Thyroid gland (tissue), 4 donors: Measurements from ENCODE around the gene TOX4. TPM values are rescaled to one million over a fixed set of nuclear protein-coding genes. Genes with fewer than 3 reads are reported as not detected.
"Not testable (repeated sequence)": the region's sequence is repeated elsewhere in the genome, so short reads cannot be mapped to it uniquely, and the experiment has no call there.

Experiments
- DNase-seq, 2 donors: peaks; one replicate each; pipeline ENCODE4 v3.0.0-alpha.2; 2019
- H3K27ac ChIP-seq, 3 donors: fragments of 200-600 bp; sonication (generic); 1 replicate in 2 of 3; 2 replicates in 1 of 3; pipeline ENCODE4 v1.5.1; 2016 to 2019; ENCODE audit warnings: mild to moderate bottlenecking in 1 of 3, moderate library complexity in 1 of 3
- H3K27me3 ChIP-seq: fragments of 200-600 bp; sonication (generic); one replicate; pipeline ENCODE4 v1.5.1; 2019
- H3K36me3 ChIP-seq, 2 donors: fragments of 200-600 bp; sonication (generic); one replicate each; pipeline ENCODE4 v1.5.1; 2016 to 2019
- H3K4me1 ChIP-seq, 2 donors: fragments of 200-600 bp; sonication (generic); one replicate each; pipeline ENCODE4 v1.5.1; 2017 to 2019
- H3K4me3 ChIP-seq, 3 donors: fragments of 200-600 bp; sonication (generic); replicated peaks in 1 of 3; 1 replicate in 2 of 3; 2 replicates in 1 of 3; pipeline ENCODE4 v1.5.1; 2016; ENCODE audit warnings: mild to moderate bottlenecking in 1 of 3
- H3K9me3 ChIP-seq: fragments of 200-600 bp; sonication (generic); one replicate; pipeline ENCODE4 v1.5.1; 2017
- POLR2A ChIP-seq, 2 donors: fragments of 450-650 bp; IDR thresholded peaks; one replicate each; pipeline ENCODE4 v1.6.1; 2017; ENCODE audit warnings: antibody characterized with exemption in 2 of 2, mild to moderate bottlenecking in 2 of 2, moderate library complexity in 1 of 2
- WGBS, 2 donors: methylation state at CpG; one replicate each; pipeline ENCODE4 v1.1.5; 2017; 5-methylcytosine and 5-hydroxymethylcytosine counted together
- intact Hi-C: fragments of 100-400 bp; cut with DNase I; formaldehyde crosslinking; loops from one replicate; pipeline ENCODE4 v1.15.1; 2023
- small RNA-seq: library from RNA; depleted of rRNA; stranded (forward); fragments of <200 nt; gene quantifications from one replicate; pipeline ENCODE3, GENCODE V24; 2016
- total RNA-seq, 4 donors: library from RNA; depleted of rRNA; stranded (reverse); fragments of >200 nt; gene quantifications; one replicate each; pipeline ENCODE4 v1.2.3, GENCODE V29; 2016
- TF ChIP-seq, protein P1 (sequence below), 6 experiments: fragments of 200-600 bp in 3 of 6; fragments of 450-650 bp in 3 of 6; sonication (generic) in 3 of 6; IDR thresholded peaks; one replicate each; pipeline ENCODE4 v1.5.1; 2016 to 2019; ENCODE audit warnings: antibody characterized with exemption in 6 of 6, mild to moderate bottlenecking in 2 of 6, inconsistent platforms in 1 of 6, moderate library complexity in 1 of 6

The TOX4 gene
- total RNA-seq, 4 donors from 2014 or later, result 41.5 to 68.2 (median 52.7) TPM

DNA sequence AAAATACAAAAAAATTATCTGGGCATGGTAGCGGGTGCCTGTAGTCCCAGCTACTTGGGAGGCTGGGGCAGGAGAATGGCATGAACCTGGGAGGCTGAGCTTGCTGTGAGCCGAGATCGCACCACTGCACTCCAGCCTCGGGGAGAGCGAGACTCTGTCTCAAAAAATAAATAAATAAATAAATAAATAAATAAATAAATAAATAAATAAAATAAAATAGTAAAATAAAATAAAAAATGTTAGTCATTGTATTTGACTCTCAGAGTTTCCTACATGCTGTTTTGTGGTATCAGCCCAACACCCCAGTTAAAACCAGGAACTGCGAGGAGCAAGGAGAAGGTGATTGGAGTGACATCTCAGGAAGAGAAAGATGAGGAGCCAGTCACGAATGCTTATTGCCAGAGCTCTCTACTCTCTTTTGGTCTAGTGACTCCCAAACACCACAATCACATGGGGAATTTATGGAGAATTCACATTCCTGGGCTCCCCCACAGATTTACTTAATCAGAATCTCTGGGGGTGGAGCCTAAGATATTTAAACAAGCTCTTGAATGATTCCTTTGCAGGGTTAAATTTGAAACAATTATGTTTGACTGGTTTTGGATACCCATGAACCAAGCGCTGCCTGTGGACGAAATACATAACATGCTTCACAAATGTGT, 64.5 kb downstream of the TOX4 start:
- WGBS, 2 donors, result 89% methylated on average over 9 of the region's 9 CpGs
- no peak overlapping the region for H3K4me3 ChIP-seq
- H3K27me3 ChIP-seq, result no peaks in the 10 kb centered on the region
- H3K4me1 ChIP-seq, result peaks cover under 1 to 6% of the 10 kb centered on the region in 2 donors
- intact Hi-C loops, result no loop called here
- no peak for DNase-seq
- H3K9me3 ChIP-seq, result no peaks in the 10 kb centered on the region
- TF ChIP-seq, protein P1, sequence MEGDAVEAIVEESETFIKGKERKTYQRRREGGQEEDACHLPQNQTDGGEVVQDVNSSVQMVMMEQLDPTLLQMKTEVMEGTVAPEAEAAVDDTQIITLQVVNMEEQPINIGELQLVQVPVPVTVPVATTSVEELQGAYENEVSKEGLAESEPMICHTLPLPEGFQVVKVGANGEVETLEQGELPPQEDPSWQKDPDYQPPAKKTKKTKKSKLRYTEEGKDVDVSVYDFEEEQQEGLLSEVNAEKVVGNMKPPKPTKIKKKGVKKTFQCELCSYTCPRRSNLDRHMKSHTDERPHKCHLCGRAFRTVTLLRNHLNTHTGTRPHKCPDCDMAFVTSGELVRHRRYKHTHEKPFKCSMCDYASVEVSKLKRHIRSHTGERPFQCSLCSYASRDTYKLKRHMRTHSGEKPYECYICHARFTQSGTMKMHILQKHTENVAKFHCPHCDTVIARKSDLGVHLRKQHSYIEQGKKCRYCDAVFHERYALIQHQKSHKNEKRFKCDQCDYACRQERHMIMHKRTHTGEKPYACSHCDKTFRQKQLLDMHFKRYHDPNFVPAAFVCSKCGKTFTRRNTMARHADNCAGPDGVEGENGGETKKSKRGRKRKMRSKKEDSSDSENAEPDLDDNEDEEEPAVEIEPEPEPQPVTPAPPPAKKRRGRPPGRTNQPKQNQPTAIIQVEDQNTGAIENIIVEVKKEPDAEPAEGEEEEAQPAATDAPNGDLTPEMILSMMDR (IDR thresholded peaks at IDR 0.05), result no peak
- no peak overlapping the region for H3K27ac ChIP-seq
- no peaks in the 10 kb centered on the region for H3K36me3 ChIP-seq

DNA sequence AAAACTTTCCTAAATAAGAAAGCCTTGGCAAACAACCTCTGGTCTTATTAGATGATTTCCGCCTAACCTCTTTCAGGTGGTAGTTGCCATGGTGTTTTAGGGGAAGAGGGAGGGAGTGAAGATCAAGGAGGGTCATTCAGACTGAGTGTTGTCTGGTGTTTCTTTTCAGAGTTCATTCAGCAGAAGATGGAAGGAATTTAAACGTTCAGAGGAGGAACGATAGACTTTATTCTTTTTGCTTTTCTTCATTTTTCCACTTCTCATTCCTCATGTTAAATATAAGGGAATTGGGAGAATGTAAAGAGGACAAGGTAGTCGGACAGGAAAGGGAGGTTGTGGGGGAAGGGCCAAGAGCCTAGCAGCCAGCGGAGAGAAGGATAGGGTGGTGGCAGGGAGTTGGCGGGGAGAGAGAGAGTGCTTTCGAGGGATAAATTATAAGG, 66.5 kb downstream of the TOX4 start:
- Histone ChIP-seq H3K27ac (no peak overlapping the region), H3K4me3 (no peak overlapping the region), H3K4me1 (no peaks in the 10 kb centered on the region), H3K27me3 (no peaks in the 10 kb centered on the region), H3K9me3 (no peaks in the 10 kb centered on the region), H3K36me3 (no peaks in the 10 kb centered on the region)
- DNase-seq, result no peak
- intact Hi-C loops, result no loop called here
- no peak for TF ChIP-seq POLR2A (IDR thresholded peaks at IDR 0.05)
- TF ChIP-seq, protein P1 (IDR thresholded peaks at IDR 0.05), result no peak
- WGBS, 2 donors, result 40 to 45% methylated on average over 7 of the region's 7 CpGs

DNA sequence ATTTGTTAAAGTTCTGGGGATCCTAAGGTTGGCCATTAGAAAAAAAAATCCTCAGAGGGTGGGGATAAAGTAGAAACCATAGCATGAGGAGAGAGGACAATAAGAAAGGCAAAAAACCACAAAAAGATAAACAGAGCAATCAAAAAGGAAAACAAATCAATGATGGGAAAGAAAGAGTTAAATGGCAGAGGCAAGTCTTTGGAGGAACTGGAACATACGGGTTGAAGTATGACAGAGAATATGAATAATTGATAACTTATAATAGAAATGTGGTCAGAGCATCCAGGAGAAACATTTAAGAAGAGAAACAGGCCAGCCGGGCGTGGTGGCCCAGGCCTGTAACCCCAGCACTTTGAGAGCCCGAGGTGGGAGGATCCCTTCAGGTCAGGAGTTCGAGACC, 67.0 kb downstream of the TOX4 start:
- intact Hi-C loops, result no loop called here
- H3K36me3 ChIP-seq, result no peaks in the 10 kb centered on the region
- TF ChIP-seq POLR2A (IDR thresholded peaks at IDR 0.05), result no peak
- TF ChIP-seq, protein P1 (IDR thresholded peaks at IDR 0.05), result no peak
- H3K4me3 ChIP-seq, result no peak overlapping the region
- DNase-seq, result no peak
- WGBS, 2 donors, result 55 to 58% methylated on average over 5 of the region's 5 CpGs
- no peaks in the 10 kb centered on the region for H3K9me3 ChIP-seq
- no peak overlapping the region for H3K27ac ChIP-seq
- no peaks in the 10 kb centered on the region for H3K4me1 ChIP-seq
- no peaks in the 10 kb centered on the region for H3K27me3 ChIP-seq

DNA sequence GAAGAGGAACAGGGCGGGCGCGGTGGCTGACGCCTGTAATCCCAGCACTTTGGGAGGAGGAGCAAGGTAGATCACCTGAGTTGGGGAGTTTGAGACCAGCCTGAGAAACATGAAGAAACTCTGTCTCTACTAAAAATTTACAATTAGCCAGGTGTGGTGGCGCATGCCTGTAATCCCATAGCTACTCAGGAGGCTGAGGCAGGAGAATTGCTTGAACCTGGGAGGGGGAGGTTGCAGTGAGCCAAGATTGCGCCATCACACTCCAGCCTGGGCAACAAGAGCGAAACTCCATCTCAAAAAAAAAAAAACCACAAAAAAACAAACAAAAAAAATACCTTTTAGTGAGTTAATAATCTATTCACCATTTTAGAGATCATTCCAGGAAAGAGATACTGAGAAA, 67.6 kb downstream of the TOX4 start:
- DNase-seq, H3K9me3 ChIP-seq, H3K36me3 ChIP-seq, H3K4me3 ChIP-seq, H3K4me1 ChIP-seq, H3K27me3 ChIP-seq, intact Hi-C loops, H3K27ac ChIP-seq: not testable (repeated sequence)
- WGBS, 2 donors, result 91 to 95% methylated on average over 7 of the region's 7 CpGs

Small RNAs within 50 kb of the gene (small RNA-seq; reads per million reads assigned to genes)
- not detected for gene RN7SL650P

Other genes starting within 250 kb of the TOX4 start
- 100 to 1,000 TPM; 380 to 454 (median 419) TPM for gene HNRNPC, start 207.8 kb upstream of the TOX4 start, total RNA-seq
- gene RPGRIP1, start 197.1 kb upstream of the TOX4 start, total RNA-seq, result not detected
- 10 to 100 TPM; 58.4 to 87.0 (median 69.9) TPM for gene SUPT16H, start 93.2 kb upstream of the TOX4 start, total RNA-seq
- 100 to 1,000 TPM in 1 of 4 donors, 10 to 100 TPM in 3; 64.1 to 102 (median 76.8) TPM for gene CHD8, start 21.1 kb upstream of the TOX4 start, total RNA-seq
- gene RAB2B, start 236 bp upstream of the TOX4 start, total RNA-seq, result 10 to 100 TPM; 26.8 to 66.8 (median 38.9) TPM
- 10 to 100 TPM; 70.7 to 83.1 (median 75.4) TPM for gene METTL3, start 34.1 kb downstream of the TOX4 start, total RNA-seq
- 10 to 100 TPM; 21.9 to 24.6 (median 22.5) TPM for gene SALL2, start 49.2 kb downstream of the TOX4 start, total RNA-seq
- not detected for gene OR10G3, start 102.9 kb downstream of the TOX4 start, total RNA-seq
- gene OR10G2, start 157.7 kb downstream of the TOX4 start, total RNA-seq, result not detected
- gene OR4E2, start 176.6 kb downstream of the TOX4 start, total RNA-seq, result not detected
- not detected for gene OR4E1, start 196.6 kb downstream of the TOX4 start, total RNA-seq